OCI-LY7 (cell line): ENCODE measurements around the gene GON4L. TPM values are rescaled to one million over a fixed set of nuclear protein-coding genes. Genes with fewer than 3 reads are reported as not detected.

Experiments used
- BruUV-seq: library from RNA; stranded (reverse); fragments of 400-500 nt; replicated peaks from 2 replicates; lab custom pipeline; 2021; lab: Mats Ljungman, UMichigan
- CTCF ChIA-PET: fragments of 300-600 bp; sonication (Branson Sonifier 250); formaldehyde crosslinking; loops from one replicate; lab custom pipeline; 2022; ENCODE audit warnings: antibody characterized with exemption; ENCODE audit not compliant: unreplicated experiment; lab: Charles Lee
- POLR2A ChIA-PET: fragments of 300-600 bp; sonication (Branson Sonifier 250); formaldehyde crosslinking; loops from one replicate; lab custom pipeline; 2022; ENCODE audit warnings: antibody characterized with exemption; lab: Charles Lee
- DNase-seq: peaks from one replicate; pipeline ENCODE4 v3.0.0-alpha.2; 2015; ENCODE audit warnings: low spot score
- H2AFZ ChIP-seq: fragments of 200-600 bp; sonication (generic), shearing (Covaris generic); 2 replicates; pipeline ENCODE4 v1.6.1; 2014; ENCODE audit warnings: mild to moderate bottlenecking, antibody characterized with exemption, low read length, moderate library complexity
- H3K27ac ChIP-seq: fragments of 200-600 bp; sonication (generic); 2 replicates; pipeline ENCODE4 v1.5.1; 2014; ENCODE audit warnings: mixed run types, low read depth, mild to moderate bottlenecking, moderate library complexity, low read length, inconsistent platforms; ENCODE audit not compliant: poor library complexity, severe bottlenecking
- H3K36me3 ChIP-seq: fragments of 200-600 bp; sonication (generic); 2 replicates; pipeline ENCODE4 v1.6.1; 2014; ENCODE audit warnings: mild to moderate bottlenecking, antibody characterized with exemption, low read length, moderate library complexity, mixed read lengths; ENCODE audit not compliant: insufficient read depth
- H3K4me1 ChIP-seq: fragments of 200-600 bp; sonication (generic); 2 replicates; pipeline ENCODE4 v1.5.1; 2014; ENCODE audit warnings: mild to moderate bottlenecking, low read length; ENCODE audit not compliant: insufficient read depth, poor library complexity, severe bottlenecking
- H3K4me2 ChIP-seq: fragments of 200-600 bp; sonication (generic); 2 replicates; pipeline ENCODE4 v1.6.1; 2014; ENCODE audit warnings: mild to moderate bottlenecking, low read length
- H3K4me3 ChIP-seq: fragments of 200-600 bp; sonication (generic); 2 replicates; pipeline ENCODE4 v1.5.1; 2014; ENCODE audit warnings: mild to moderate bottlenecking, low read depth, low read length; ENCODE audit not compliant: poor library complexity, severe bottlenecking
- H3K79me2 ChIP-seq: fragments of 200-600 bp; sonication (generic); 2 replicates; pipeline ENCODE4 v1.6.1; 2016; ENCODE audit warnings: low read depth, mild to moderate bottlenecking, low read length, moderate library complexity, mixed read lengths; ENCODE audit not compliant: insufficient read depth
- H3K9me2 ChIP-seq: fragments of 200-600 bp; sonication (generic); 2 replicates; pipeline ENCODE4 v1.6.1; 2016; ENCODE audit warnings: mild to moderate bottlenecking, low read length, mixed read lengths; ENCODE audit not compliant: insufficient read depth
- H3K9me3 ChIP-seq: fragments of 200-600 bp; sonication (generic); 2 replicates; pipeline ENCODE4 v1.6.1; 2014; ENCODE audit warnings: mild to moderate bottlenecking, mixed run types, low read length, mixed read lengths
- H4K20me1 ChIP-seq: fragments of 200-600 bp; sonication (generic); 2 replicates; pipeline ENCODE4 v1.6.1; 2014; ENCODE audit warnings: mild to moderate bottlenecking, antibody characterized with exemption, low read length, moderate library complexity, mixed read lengths; ENCODE audit not compliant: insufficient read depth
- EZH2phosphoT487 ChIP-seq: fragments of 200-600 bp; sonication (generic); IDR thresholded peaks from 2 replicates; pipeline ENCODE4 v1.6.1; 2018; ENCODE audit warnings: low read depth, borderline replicate concordance, mild to moderate bottlenecking, mixed run types, antibody characterized with exemption, low read length, moderate library complexity, mixed read lengths
- intact Hi-C: fragments of 100-400 bp; cut with micrococcal nuclease; formaldehyde crosslinking; loops from one replicate; pipeline ENCODE4 v1.10.0; 2022; ENCODE audit not compliant: unreplicated experiment
- total RNA-seq, 2 experiments: library from RNA; depleted of rRNA in 1 of 2; stranded (reverse); fragments of >200 nt in 1 of 2; shearing (Covaris generic) in 1 of 2; gene quantifications; 2 replicates each; pipeline ENCODE4 v1.2.3, GENCODE V29; 2014 to 2022
- TF ChIP-seq, protein P1 (sequence below): fragments of 200-600 bp; sonication (generic); conservative IDR thresholded peaks from 2 replicates; pipeline ENCODE4 v1.5.1; 2014; ENCODE audit warnings: mild to moderate bottlenecking, antibody characterized with exemption, low read length, moderate library complexity, mixed read lengths

Gene GON4L
- total RNA-seq, 2 experiments from 2014 or later: 46.0 to 78.0 TPM

DNA sequence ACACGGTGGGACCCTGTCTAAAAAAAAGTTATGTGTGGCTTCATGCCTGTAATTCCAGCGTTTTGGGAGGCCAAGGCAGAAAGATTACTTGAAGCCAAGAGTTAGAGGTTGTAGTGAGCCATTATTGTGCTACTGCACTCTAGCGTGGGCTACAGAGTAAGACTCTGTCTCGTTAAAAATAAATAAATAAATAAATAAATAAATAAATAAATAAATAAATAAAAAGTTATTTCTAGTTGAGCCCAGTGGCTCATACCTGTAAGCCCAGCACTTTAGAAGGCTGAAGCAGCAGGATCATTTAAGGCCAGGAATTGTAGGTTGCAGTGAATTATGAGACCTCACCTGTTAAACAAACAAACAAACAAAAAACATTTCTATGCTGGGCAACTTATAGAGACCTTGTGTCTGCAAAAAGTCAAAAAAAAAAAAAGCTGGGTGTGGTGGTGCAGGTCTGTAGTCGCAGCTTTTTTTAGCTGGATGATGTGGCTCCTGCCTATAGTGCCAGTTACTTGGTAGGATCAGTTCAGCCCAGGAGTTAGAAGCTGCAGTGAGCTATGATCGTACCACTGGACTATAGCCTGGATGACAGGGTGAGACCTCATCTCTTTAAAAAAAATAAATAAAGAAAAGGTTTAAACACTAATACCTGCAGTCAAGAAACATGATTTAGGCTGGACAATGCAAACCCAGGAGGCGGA is 25.6 kb downstream of the GON4L start:
- intact Hi-C loops: no loop called here
- H3K79me2 ChIP-seq: peaks cover 44% of the 10 kb centered on the region
- no peak overlapping the region for H2AFZ ChIP-seq
- ChIA-PET POLR2A (interaction anchor here (0.6 to 4.5 kb wide), 4 partner anchors 15 to 131 kb away, joined by 3 to 20 read pairs (median 4); partner anchors contain the start of gene GON4L), CTCF (no interaction called here)
- H3K9me2 ChIP-seq: no peaks in the 10 kb centered on the region
- DNase-seq: no peak
- H3K9me3 ChIP-seq: peaks cover 5% of the 10 kb centered on the region; the same call in 1 of the 2 replicates
- BruUV-seq: no TSS peak
- peaks cover 67% of the 10 kb centered on the region for H3K36me3 ChIP-seq
- H3K4me3 ChIP-seq: no peak overlapping the region
- peaks cover 33% of the 10 kb centered on the region for H3K4me1 ChIP-seq
- no peak overlapping the region for H3K27ac ChIP-seq
- no peak overlapping the region for H3K4me2 ChIP-seq
- H4K20me1 ChIP-seq: no peaks in the 10 kb centered on the region
- TF ChIP-seq EZH2phosphoT487: no peak
- TF ChIP-seq, protein P1, sequence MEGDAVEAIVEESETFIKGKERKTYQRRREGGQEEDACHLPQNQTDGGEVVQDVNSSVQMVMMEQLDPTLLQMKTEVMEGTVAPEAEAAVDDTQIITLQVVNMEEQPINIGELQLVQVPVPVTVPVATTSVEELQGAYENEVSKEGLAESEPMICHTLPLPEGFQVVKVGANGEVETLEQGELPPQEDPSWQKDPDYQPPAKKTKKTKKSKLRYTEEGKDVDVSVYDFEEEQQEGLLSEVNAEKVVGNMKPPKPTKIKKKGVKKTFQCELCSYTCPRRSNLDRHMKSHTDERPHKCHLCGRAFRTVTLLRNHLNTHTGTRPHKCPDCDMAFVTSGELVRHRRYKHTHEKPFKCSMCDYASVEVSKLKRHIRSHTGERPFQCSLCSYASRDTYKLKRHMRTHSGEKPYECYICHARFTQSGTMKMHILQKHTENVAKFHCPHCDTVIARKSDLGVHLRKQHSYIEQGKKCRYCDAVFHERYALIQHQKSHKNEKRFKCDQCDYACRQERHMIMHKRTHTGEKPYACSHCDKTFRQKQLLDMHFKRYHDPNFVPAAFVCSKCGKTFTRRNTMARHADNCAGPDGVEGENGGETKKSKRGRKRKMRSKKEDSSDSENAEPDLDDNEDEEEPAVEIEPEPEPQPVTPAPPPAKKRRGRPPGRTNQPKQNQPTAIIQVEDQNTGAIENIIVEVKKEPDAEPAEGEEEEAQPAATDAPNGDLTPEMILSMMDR: no peak

DNA sequence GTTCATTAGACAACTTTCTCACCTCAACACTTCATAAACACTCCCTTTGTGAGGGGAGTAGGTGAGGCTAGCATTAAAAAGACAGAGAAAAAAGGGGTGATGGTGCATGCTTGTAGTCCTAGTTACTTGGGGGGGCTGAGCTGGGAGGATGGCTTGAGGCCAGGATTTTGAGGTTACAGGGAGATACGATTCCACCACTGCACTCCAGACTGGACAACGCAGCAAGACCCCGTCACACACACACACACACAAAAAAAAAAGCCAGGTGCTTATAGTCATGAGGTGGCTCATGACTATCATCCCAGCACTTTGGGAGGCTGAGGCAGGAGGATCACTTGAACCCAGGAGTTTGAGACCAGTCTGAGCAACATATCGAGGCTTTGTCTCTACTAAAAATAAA is 29.6 kb downstream of the GON4L start:
- no TSS peak for BruUV-seq
- H3K27ac ChIP-seq: no peak overlapping the region
- DNase-seq: no peak
- peaks cover 74% of the 10 kb centered on the region for H3K36me3 ChIP-seq
- peaks cover 25% of the 10 kb centered on the region; the same call in 1 of the 2 replicates for H3K79me2 ChIP-seq
- ChIA-PET POLR2A (interaction anchor here (0.9 to 4.5 kb wide), 2 partner anchors 10 to 11 kb away, joined by 4 to 20 read pairs; no protein-coding TSS in a partner anchor), CTCF (no interaction called here)
- H3K9me2 ChIP-seq: no peaks in the 10 kb centered on the region
- TF ChIP-seq EZH2phosphoT487: no peak
- TF ChIP-seq, protein P1: no peak
- H2AFZ ChIP-seq: no peak overlapping the region
- no peaks in the 10 kb centered on the region for H4K20me1 ChIP-seq
- no peaks in the 10 kb centered on the region for H3K9me3 ChIP-seq
- intact Hi-C loops: no loop called here
- peaks cover 14% of the 10 kb centered on the region for H3K4me1 ChIP-seq
- H3K4me3 ChIP-seq: no peak overlapping the region
- no peak overlapping the region for H3K4me2 ChIP-seq

DNA sequence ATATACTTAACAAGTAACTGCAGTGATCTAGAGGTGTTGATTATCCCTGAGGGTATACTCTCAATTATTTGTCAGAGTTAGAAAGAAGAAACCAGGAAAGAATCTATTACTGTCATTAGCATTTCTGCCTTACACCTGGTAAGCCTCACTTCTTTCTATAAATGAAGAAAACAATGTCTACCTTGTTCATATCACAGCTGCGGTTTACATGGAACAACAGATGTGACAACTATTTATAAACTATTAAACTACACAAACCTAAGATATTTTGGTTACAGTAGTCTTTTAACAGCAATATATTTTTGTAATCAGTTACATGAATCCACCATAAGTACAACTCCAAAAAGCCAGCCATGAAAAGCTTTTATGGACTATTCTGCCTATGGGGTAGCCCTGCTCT is 40.7 kb downstream of the GON4L start:
- H3K9me3 ChIP-seq: no peaks in the 10 kb centered on the region
- H2AFZ ChIP-seq: no peak overlapping the region
- intact Hi-C loops: no loop called here
- peaks cover 89% of the 10 kb centered on the region for H3K36me3 ChIP-seq
- peak overlapping the region; percentile 73 for H3K27ac ChIP-seq
- TF ChIP-seq, protein P1: no peak
- no peak for TF ChIP-seq EZH2phosphoT487
- CTCF ChIA-PET: no interaction called here
- H4K20me1 ChIP-seq: no peaks in the 10 kb centered on the region
- POLR2A ChIA-PET: interaction anchor here (0.6 to 2.7 kb wide), 17 partner anchors 9 to 867 kb away, joined by 3 to 20 read pairs (median 4); partner anchors contain the start of genes GON4L and SYT11
- peak; percentile 57 for DNase-seq
- H3K4me1 ChIP-seq: peaks cover 29% of the 10 kb centered on the region
- peak overlapping the region; percentile 34 for H3K4me3 ChIP-seq
- H3K79me2 ChIP-seq: no peaks in the 10 kb centered on the region
- BruUV-seq: no TSS peak
- no peaks in the 10 kb centered on the region for H3K9me2 ChIP-seq
- peak overlapping the region; percentile 40 for H3K4me2 ChIP-seq
